Mammary epithelial cell (primary cell): ENCODE results near the gene PDGFA.

Experiments used
- CTCF ChIP-seq, 2 donors: IDR thresholded peaks in 1 of 2; conservative IDR thresholded peaks in 1 of 2; 2 replicates each; pipeline ENCODE4 v1.5.1; 2011 to 2012; ENCODE audit warnings: inconsistent platforms in 2 of 2, low read length in 2 of 2, mild to moderate bottlenecking in 2 of 2, control low read depth in 1 of 2, low read depth in 1 of 2; ENCODE audit not compliant: insufficient read depth in 1 of 2; ENCODE audit errors: extremely low read depth in 1 of 2
- EZH2 ChIP-seq: IDR thresholded peaks from 2 replicates; pipeline ENCODE4 v1.6.1; 2012; ENCODE audit warnings: low read length, inconsistent platforms, borderline replicate concordance

DNA sequence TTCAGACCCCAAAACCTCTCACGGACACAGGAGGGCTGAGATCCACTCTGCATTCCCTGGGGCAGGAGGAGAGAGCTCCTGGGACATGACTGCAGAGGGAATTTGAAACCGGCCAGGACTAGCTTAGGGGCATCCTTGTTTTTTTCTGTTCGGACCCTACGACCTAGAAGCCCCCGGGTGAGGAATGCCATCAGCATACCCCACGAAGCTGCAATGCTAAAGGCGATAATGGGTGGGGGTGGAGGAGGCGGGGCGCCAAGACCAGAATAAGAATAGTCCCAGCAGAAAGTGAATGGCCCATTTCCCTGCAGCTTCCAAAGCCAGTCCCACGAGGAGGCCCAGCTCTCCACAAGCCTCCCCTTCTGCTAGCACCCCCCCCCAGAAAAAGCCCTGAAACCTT lies 4.0 kb downstream of the PDGFA start:
- TF ChIP-seq CTCF (conservative IDR thresholded peaks at IDR 0.05 in 1 of 2, IDR thresholded peaks at IDR 0.05 in 1 of 2; ENCODE audit: extremely low read depth in 1 of 2, insufficient read depth in 1 of 2, low read depth in 1 of 2, low read length in 2 of 2) (no peak), EZH2 (no peak)
